ENCODE results near the gene LIMD2. TPM values are rescaled to one million over a fixed set of nuclear protein-coding genes. Genes with fewer than 3 reads are reported as not detected.

Gene LIMD2
- total RNA-seq, 1 experiment from 2014 or later = 8.0 TPM

GRCh38 chr17:63703556-63704258, 3.8 kb upstream of the LIMD2 start:
- no peak for TF ChIP-seq CTCF (IDR thresholded peaks at IDR 0.05; ENCODE audit: unreplicated experiment)
- Mint-ChIP-seq H3K4me3 (ENCODE audit: low read depth, unreplicated experiment) (no peak overlapping the region), H3K9me3 (ENCODE audit: low read depth, unreplicated experiment) (no peaks in the 10 kb centered on the region), H3K27ac (ENCODE audit: unreplicated experiment) (no peak overlapping the region), H3K4me1 (ENCODE audit: low read depth, unreplicated experiment) (no peaks in the 10 kb centered on the region), H3K27me3 (ENCODE audit: unreplicated experiment) (no peaks in the 10 kb centered on the region), H3K36me3 (ENCODE audit: insufficient read depth, unreplicated experiment) (peaks cover 5% of the 10 kb centered on the region)
- CTCF ChIA-PET = no interaction called here
- DNase-seq = no peak
- no TSS peak for BruUV-seq (replicated peaks)
- intact Hi-C loops (cut with micrococcal nuclease; ENCODE audit: unreplicated experiment) = no loop called here

GRCh38 chr17:63703029-63703428, 3.1 kb upstream of the LIMD2 start:
- intact Hi-C loops (cut with micrococcal nuclease; ENCODE audit: unreplicated experiment) = no loop called here
- no peak for DNase-seq
- Mint-ChIP-seq H3K9me3 (ENCODE audit: low read depth, unreplicated experiment) (no peaks in the 10 kb centered on the region), H3K4me1 (ENCODE audit: low read depth, unreplicated experiment) (no peaks in the 10 kb centered on the region), H3K27ac (ENCODE audit: unreplicated experiment) (no peak overlapping the region), H3K36me3 (ENCODE audit: insufficient read depth, unreplicated experiment) (peaks cover 5% of the 10 kb centered on the region), H3K27me3 (ENCODE audit: unreplicated experiment) (no peaks in the 10 kb centered on the region), H3K4me3 (ENCODE audit: low read depth, unreplicated experiment) (no peak overlapping the region)
- TF ChIP-seq CTCF (IDR thresholded peaks at IDR 0.05; ENCODE audit: unreplicated experiment) = no peak
- no TSS peak for BruUV-seq (replicated peaks)
- CTCF ChIA-PET = no interaction called here

GRCh38 chr17:63702721-63703015, 2.7 kb upstream of the LIMD2 start:
- Mint-ChIP-seq H3K36me3 (ENCODE audit: insufficient read depth, unreplicated experiment) (peaks cover 5% of the 10 kb centered on the region), H3K27ac (ENCODE audit: unreplicated experiment) (no peak overlapping the region), H3K4me1 (ENCODE audit: low read depth, unreplicated experiment) (no peaks in the 10 kb centered on the region), H3K9me3 (ENCODE audit: low read depth, unreplicated experiment) (no peaks in the 10 kb centered on the region), H3K4me3 (ENCODE audit: low read depth, unreplicated experiment) (no peak overlapping the region), H3K27me3 (ENCODE audit: unreplicated experiment) (no peaks in the 10 kb centered on the region)
- TF ChIP-seq CTCF (IDR thresholded peaks at IDR 0.05; ENCODE audit: unreplicated experiment) = no peak
- intact Hi-C loops (cut with micrococcal nuclease; ENCODE audit: unreplicated experiment) = no loop called here
- no peak for DNase-seq
- CTCF ChIA-PET = no interaction called here
- BruUV-seq (replicated peaks) = no TSS peak

- no TSS peak for BruUV-seq (replicated peaks)
- Mint-ChIP-seq H3K36me3 (ENCODE audit: insufficient read depth, unreplicated experiment) (peaks cover 5% of the 10 kb centered on the region), H3K9me3 (ENCODE audit: low read depth, unreplicated experiment) (no peaks in the 10 kb centered on the region), H3K27ac (ENCODE audit: unreplicated experiment) (no peak overlapping the region), H3K4me3 (ENCODE audit: low read depth, unreplicated experiment) (no peak overlapping the region), H3K4me1 (ENCODE audit: low read depth, unreplicated experiment) (no peaks in the 10 kb centered on the region), H3K27me3 (ENCODE audit: unreplicated experiment) (no peaks in the 10 kb centered on the region)
- no peak for DNase-seq
- intact Hi-C loops (cut with micrococcal nuclease; ENCODE audit: unreplicated experiment) = no loop called here
- CTCF ChIA-PET = no interaction called here
- no peak for TF ChIP-seq CTCF (IDR thresholded peaks at IDR 0.05; ENCODE audit: unreplicated experiment)
Measured at GRCh38 chr17:63701868-63702720, 2.2 kb upstream of the LIMD2 start.

All from Calu3 (cell line).